RPMI7951 (cell line): Measurements from ENCODE around the gene SPPL3. TPM values are rescaled to one million over a fixed set of nuclear protein-coding genes. Genes with fewer than 3 reads are reported as not detected.
"Not testable (repeated sequence)": the region's sequence is repeated elsewhere in the genome, so short reads cannot be mapped to it uniquely, and the experiment has no call there.

Experiments used
- DNase-seq: peaks from one replicate; pipeline ENCODE4 v3.0.0-alpha.2; 2012; ENCODE audit warnings: low read depth
- total RNA-seq: library from RNA; depleted of rRNA; stranded (reverse); fragments of >200 nt; shearing (Covaris generic); gene quantifications from 2 replicates; pipeline ENCODE4 v1.2.3, GENCODE V29; 2014

Gene SPPL3
- total RNA-seq, 1 experiment from 2014 or later: 8.4 TPM

DNA sequence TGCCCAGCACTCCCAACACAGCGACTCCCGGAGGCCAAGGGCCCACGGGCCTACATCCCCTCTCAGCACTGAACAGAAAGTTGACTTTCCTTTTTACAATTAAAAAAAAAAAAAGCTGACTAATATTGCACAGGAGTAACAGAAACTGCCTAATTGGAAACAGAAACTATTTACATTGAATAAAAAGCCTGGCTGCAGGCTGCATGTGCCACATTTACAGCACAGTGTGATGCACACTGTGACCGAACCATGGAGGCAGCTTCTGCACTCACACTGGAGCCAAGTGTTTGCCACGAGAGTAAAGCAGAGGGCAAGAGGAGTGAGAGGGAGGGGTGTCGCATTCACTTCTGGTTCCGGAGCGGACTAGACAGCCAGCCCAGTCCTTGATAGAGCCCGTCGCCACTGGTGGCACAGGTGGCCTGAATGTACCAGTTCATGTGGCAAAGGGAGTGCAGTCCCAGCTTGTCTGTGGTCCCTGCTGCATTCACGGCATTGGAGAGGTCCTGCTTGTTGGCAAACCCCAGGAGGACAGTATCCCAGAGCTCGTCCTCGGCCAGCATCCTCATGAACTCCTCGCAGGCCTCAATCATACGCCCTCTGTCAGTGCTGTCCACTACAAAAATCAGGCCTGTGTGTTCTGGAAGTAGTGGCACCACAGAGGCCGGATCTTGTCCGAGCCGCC lies 59.2 kb downstream of the SPPL3 start:
- DNase-seq: no peak

GRCh38 chr12:120844297-120844696 lies 59.9 kb downstream of the SPPL3 start:
- DNase-seq: no peak

DNA sequence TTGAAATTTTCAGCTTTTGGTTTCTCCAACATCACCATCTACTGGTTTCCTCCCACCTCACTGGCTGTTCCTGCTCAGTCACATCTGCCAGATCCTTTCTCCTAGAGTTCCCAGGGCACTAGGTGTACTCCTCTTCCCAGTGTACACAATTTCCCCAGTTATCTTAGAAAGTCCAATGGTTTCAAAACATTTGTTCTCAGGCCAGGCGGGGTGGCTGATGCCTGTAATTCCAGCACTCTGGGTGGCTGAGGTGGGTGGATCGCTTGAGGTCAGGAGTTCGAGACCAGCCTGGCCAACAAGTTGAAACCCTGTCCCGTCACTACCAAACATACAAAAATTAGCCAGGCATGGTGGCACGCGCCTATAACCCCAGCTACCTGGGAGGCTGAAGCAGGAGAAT lies 60.7 kb downstream of the SPPL3 start:
- DNase-seq: no peak

DNA sequence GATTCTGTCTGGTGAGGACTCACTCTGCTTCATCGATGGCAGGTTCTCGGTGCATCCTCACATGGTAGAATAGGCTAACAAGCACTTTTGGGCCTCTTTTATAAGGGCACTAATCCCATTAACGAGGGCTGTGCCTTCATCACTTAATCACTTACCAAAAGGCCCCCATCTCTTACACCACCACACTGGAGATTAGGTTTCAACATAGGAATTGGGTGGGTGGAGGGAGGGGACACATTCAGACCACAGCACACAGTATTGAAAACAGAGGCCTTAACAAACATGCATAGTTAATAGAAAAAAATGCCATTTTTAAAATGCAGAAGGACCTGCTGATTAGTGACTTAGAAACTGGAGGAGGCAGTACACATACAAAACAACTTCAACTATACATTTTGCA lies 61.6 kb downstream of the SPPL3 start:
- DNase-seq: no peak

- DNase-seq: no peak
Observed at GRCh38 chr12:120841525-120841924, 62.6 kb downstream of the SPPL3 start.

- DNase-seq: no peak
Observed at GRCh38 chr12:120839503-120839902, 64.7 kb downstream of the SPPL3 start.

DNA sequence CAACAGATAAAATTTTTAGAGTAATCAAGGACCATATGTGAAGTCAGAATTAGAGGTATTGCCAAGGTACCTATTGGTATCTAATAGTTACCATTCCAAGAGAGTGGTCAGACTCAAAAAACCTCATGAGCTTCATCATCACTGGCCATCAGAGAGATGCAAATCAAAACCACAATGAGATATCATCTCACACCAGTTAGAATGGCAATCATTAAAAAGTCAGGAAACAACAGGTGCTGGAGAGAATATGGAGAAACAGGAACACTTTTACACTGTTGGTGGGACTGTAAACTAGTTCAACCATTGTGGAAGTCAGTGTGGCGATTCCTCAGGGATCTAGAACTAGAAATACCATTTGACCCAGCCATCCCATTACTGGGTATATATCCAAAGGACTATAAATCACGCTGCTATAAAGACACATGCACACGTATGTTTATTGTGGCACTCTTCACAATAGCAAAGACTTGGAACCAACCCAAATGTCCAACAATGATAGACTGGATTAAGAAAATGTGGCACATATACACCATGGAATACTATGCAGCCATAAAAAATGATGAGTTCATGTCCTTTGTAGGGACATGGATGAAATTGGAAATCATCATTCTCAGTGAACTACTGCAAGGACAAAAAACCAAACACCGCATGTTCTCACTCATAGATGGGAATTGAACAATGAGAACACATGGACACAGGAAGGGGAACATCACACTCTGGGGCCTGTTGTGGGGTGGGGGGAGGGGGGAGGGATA lies 65.4 kb downstream of the SPPL3 start:
- DNase-seq: not testable (repeated sequence)

GRCh38 chr12:120836114-120836684 lies 68.0 kb downstream of the SPPL3 start:
- DNase-seq: no peak

DNA sequence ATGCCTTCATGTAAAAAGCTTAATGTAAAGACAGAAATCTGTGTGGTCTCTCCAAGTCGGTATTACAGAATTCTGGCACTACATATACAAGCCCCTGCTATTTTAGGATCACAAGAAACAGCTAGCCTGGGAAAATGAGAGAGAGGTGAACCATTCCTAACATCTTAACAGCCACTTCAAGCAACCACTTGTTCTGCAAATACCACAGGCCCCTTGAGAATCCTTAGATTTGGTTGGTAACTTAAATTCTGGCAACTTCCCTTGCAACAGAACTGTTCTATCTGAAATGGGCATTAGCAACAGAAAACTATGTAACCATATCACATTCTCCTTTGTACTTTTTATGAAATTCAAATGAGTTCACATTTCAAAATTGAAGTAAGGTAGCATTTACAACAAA lies 68.5 kb downstream of the SPPL3 start:
- DNase-seq: no peak

DNA sequence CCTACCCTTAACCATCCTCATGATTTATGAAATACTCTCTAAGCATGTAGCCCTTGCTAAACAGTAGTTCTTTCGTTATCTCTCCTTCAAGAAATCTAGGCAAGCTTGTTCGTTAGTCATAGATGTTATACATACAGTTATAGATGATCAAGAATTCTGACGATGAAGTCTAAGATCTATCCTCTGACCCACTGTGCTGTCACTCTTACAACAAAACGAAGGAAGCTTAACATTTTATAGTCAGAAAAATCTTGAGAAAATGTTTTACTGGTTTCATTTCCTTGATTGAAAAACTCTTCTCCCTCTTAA lies 68.9 kb downstream of the SPPL3 start:
- no peak for DNase-seq

GRCh38 chr12:120834489-120835303 lies 69.5 kb downstream of the SPPL3 start:
- no peak for DNase-seq

DNA sequence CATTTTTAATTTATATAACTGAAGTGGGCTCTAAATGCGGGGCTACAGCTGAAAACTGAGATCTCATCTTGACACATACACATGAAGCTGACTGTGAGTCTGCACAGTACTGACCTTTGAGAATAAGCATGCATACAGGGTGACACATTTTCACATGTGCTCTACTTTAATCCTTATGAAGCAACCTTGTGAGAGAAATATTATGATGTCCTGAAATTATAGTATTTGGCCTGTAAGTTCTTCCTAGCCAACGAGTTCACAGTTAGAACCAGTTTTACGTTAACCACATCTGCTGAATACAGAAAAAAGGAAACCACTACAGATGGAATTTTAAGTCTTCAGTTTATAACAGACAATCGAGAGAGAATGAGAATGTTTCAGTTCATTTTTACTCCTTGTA lies 70.3 kb downstream of the SPPL3 start:
- DNase-seq: no peak

- DNase-seq: no peak
Observed at GRCh38 chr12:120832737-120833136, 71.4 kb downstream of the SPPL3 start.

- no peak for DNase-seq
Observed at GRCh38 chr12:120831648-120832267, 72.4 kb downstream of the SPPL3 start.

GRCh38 chr12:120830966-120831365 lies 73.2 kb downstream of the SPPL3 start:
- DNase-seq: no peak

DNA sequence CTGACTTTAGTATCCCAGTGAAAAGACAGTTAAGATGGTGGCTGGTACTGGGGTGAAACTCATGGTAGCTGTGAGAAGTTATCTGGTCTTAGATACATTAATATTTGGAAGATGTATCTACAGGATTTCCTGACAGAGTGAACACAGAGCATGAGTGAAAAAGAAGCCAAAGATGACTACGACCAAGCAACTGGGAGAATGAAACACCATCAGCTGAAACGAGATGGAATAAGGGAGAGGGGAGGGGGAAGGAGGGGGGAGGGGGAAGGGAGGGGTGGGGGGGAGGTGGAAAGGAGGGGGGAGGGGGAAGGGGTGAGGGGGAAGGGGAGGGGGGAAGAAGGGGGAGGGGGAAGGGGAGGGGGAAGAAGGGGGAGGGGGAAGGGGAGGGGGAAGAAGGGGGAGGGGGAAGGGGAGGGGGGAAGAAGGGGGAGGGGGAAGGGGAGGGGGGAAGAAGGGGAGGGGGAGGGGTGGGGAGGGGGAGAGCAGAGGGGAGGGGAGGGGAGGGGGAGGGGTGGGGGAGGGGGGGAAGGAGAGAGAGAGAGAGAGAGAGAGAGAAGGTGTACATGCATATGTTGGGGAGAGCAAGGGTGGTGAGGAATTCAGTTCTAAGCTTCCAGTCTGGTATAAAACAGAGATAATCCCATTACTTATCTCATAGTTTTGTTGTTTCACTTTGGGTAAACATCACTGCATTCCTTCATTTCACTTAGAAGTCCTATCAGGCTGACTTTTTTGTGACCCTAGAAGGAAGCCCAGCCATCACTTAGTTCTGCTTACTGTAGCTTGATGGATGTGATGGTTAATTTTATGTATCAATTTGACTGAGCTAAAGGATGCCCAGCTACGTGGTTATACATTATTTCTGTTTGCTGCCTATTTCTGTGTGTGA lies 73.9 kb downstream of the SPPL3 start:
- DNase-seq: no peak

DNA sequence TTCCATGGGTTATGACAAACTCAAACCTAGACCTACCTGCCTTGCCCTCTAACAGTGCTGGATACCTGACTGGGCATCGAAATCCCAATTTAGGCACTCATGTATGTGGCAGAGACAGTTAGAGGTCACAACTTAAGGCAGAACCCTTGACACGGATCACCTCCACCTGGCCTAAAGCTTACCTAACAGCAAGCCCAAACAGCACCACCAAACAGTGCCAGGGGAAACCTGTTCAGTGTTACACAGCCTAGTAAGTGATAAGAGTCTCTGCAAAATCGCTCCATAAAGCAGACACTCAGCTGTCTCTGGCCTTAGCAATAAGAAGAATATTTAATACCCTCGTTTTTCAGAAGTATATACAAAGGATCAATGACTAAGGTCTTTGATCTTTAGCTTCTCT lies 77.8 kb downstream of the SPPL3 start:
- no peak for DNase-seq

DNA sequence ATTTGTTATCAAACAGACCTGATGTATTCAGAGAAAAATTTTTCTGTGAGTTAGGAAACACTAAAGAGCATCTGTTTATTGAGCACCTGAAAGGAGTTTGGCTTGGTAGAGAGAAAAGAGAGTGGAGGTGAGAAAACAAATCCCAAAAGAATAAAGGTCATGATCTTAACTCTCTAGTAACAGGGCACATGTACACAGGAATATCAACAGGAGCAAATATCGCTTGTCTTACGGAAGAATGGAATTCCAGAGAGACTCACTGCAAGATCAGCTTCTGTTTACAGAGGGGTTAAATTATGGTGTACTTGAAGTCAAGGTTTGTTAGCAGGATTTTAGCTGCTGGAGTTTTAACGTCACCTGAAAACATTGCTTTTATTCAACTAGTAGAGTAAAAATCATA lies 78.8 kb downstream of the SPPL3 start:
- no peak for DNase-seq

GRCh38 chr12:120822832-120823503 lies 81.2 kb downstream of the SPPL3 start:
- DNase-seq: no peak

GRCh38 chr12:120821878-120822277 lies 82.3 kb downstream of the SPPL3 start:
- no peak for DNase-seq
